CD4-positive, alpha-beta memory T cell (primary cell): ENCODE measurements around the gene SVOPL. TPM values are rescaled to one million over a fixed set of nuclear protein-coding genes. Genes with fewer than 3 reads are reported as not detected.

Experiments used
- CTCF ChIA-PET: fragments of 350-600 bp; sonication (Branson Sonifier 250); formaldehyde crosslinking; loops from one replicate; lab custom pipeline; 2021; ENCODE audit warnings: inconsistent platforms; ENCODE audit not compliant: partially characterized antibody; lab: Charles Lee
- POLR2A ChIA-PET: fragments of 350-600 bp; sonication (Branson Sonifier 250); formaldehyde crosslinking; loops from one replicate; lab custom pipeline; 2021; ENCODE audit not compliant: partially characterized antibody; lab: Charles Lee
- DNase-seq, 5 donors: peaks; one replicate each; pipeline versions ENCODE4 v3.0.0 to v3.0.0-alpha.2; 2020 to 2022; ENCODE audit warnings: mixed read lengths in 1 of 5
- H3K27ac ChIP-seq: one replicate; pipeline ENCODE4 v1.7.0; 2013; ENCODE audit warnings: low read depth, low read length
- H3K27me3 ChIP-seq: 2 replicates; pipeline ENCODE4 v1.7.0; 2013; ENCODE audit warnings: mild to moderate bottlenecking, low read length, moderate library complexity; ENCODE audit not compliant: insufficient read depth
- H3K36me3 ChIP-seq: 2 replicates; pipeline ENCODE4 v1.7.0; 2013; ENCODE audit warnings: mild to moderate bottlenecking, low read length, moderate library complexity; ENCODE audit not compliant: insufficient read depth
- H3K4me1 ChIP-seq: 2 replicates; pipeline ENCODE4 v1.7.0; 2013; ENCODE audit warnings: mild to moderate bottlenecking, low read length, moderate library complexity; ENCODE audit not compliant: insufficient read depth
- H3K4me3 ChIP-seq, 2 donors: one replicate each; pipeline ENCODE4 v1.7.0; 2013; ENCODE audit warnings: low read length in 2 of 2, mild to moderate bottlenecking in 1 of 2
- H3K9me3 ChIP-seq, 2 donors: one replicate each; pipeline ENCODE4 v1.7.0; 2013; ENCODE audit warnings: low read length in 2 of 2, control low read depth in 1 of 2; ENCODE audit not compliant: control insufficient read depth in 1 of 2
- H3K27ac Mint-ChIP-seq, 7 donors: one replicate each; pipeline ENCODE4 v1.8.0; 2020 to 2021; ENCODE audit warnings: mixed read lengths in 7 of 7, mild to moderate bottlenecking in 6 of 7, inconsistent platforms in 3 of 7, moderate library complexity in 3 of 7
- H3K27me3 Mint-ChIP-seq, 2 donors: one replicate each; pipeline ENCODE4 v1.8.0; 2020 to 2021; ENCODE audit warnings: mixed read lengths in 2 of 2
- H3K36me3 Mint-ChIP-seq, 2 donors: one replicate each; pipeline ENCODE4 v1.8.0; 2020 to 2021; ENCODE audit warnings: mixed read lengths in 2 of 2, inconsistent platforms in 1 of 2, mild to moderate bottlenecking in 1 of 2
- H3K4me1 Mint-ChIP-seq, 4 donors: one replicate each; pipeline ENCODE4 v1.8.0; 2020 to 2021; ENCODE audit warnings: mixed read lengths in 4 of 4, mild to moderate bottlenecking in 1 of 4
- H3K4me3 Mint-ChIP-seq, 8 donors: one replicate each; pipeline ENCODE4 v1.8.0; 2020 to 2021; ENCODE audit warnings: mixed read lengths in 8 of 8, mild to moderate bottlenecking in 7 of 8, moderate library complexity in 6 of 8, inconsistent platforms in 3 of 8
- H3K9me3 Mint-ChIP-seq, 8 donors: one replicate each; pipeline ENCODE4 v1.8.0; 2020 to 2021; ENCODE audit warnings: mixed read lengths in 8 of 8, mild to moderate bottlenecking in 5 of 8, inconsistent platforms in 3 of 8, moderate library complexity in 1 of 8
- intact Hi-C: fragments of 100-400 bp; cut with micrococcal nuclease; formaldehyde crosslinking; loops from one replicate; pipeline ENCODE4 v1.15.1; 2023
- polyA plus RNA-seq, 2 donors: library from polyadenylated mRNA; unstranded; fragments of 300-500 nt; fragmentation: Illumina TruSeq; gene quantifications; one replicate each; pipeline ENCODE4 v1.2.3, GENCODE V29; 2021
- total RNA-seq, 2 experiments: library from RNA; stranded (reverse); gene quantifications; one replicate each; pipeline ENCODE4 v1.2.3, GENCODE V29; 2021

SVOPL gene
- total and polyA plus RNA-seq, 4 experiments from 2014 or later = not detected

DNA sequence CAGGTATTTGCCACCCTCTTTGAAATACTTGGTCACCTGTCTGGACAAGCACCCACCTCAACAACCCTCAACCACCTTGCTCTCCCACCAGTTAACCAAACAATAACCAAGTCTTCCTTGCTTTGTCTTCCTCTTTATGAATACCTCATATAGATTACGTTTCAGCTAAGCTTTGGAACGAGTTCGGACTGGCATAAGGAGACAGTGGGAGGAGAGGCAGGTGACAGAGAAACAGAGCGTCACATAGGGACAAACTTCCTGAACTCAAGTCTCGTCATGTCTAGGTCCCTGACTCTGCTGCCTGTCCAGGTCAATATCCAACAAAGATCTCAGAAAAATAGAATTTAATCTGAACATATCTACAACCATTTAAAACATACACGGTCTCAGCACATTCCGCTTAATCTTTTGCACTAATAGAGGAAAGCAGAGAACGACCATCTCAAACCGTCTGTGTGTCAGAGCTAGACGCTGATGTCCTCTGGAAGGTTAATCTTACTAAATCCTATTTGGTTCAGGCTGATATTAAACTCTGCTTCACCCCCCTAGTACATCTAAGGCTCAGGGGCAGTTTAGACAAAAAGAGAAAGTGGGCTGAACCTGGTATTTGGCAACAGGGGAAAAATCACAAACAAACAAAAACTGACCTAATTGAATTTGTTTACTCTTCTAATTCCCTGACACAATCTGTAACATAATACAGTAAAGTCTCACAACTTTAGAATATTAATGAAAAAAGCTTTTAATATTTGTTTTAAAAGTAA lies 26.4 kb upstream of the SVOPL start:
- H3K4me3 Mint-ChIP-seq = no peak overlapping the region
- no peak for DNase-seq
- Histone ChIP-seq H3K4me1 (no peaks in the 10 kb centered on the region), H3K36me3 (no peaks in the 10 kb centered on the region), H3K27ac (no peak overlapping the region), H3K4me3 (no peak overlapping the region), H3K9me3 (no peaks in the 10 kb centered on the region), H3K27me3 (no peaks in the 10 kb centered on the region)
- peaks cover 0 to 5% of the 10 kb centered on the region in 2 donors for H3K27me3 Mint-ChIP-seq
- intact Hi-C loops = no loop called here
- no peaks in the 10 kb centered on the region for H3K9me3 Mint-ChIP-seq
- ChIA-PET POLR2A (no interaction called here), CTCF (interaction anchor here (1.1 kb wide), 1 partner anchor 11 kb away, joined by 5 read pairs; no protein-coding TSS in a partner anchor)
- no peaks in the 10 kb centered on the region for H3K4me1 Mint-ChIP-seq
- no peak overlapping the region for H3K27ac Mint-ChIP-seq
- no peaks in the 10 kb centered on the region for H3K36me3 Mint-ChIP-seq

DNA sequence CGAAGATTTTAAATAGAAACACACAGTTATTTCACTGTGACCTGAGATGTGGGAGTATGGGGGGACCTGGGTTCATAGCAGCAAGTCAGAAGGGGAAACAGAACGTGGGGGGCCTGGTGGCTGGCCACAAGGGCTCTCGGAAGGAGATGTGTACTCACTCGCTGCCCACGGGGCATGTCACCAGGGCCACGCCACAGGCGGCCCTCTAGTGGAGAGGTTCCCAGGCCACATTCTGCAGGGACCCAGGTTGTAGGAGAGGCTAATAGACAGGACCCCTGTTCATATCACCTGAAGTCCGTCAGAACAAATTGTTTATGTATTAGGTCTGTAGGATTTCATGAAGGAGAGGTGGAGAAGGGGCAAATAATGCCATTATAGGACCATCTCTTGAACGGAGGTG lies 25.1 kb upstream of the SVOPL start:
- H3K27ac ChIP-seq = no peak overlapping the region
- H3K27me3 ChIP-seq = no peaks in the 10 kb centered on the region
- H3K4me3 Mint-ChIP-seq = no peak overlapping the region
- DNase-seq = no peak
- peaks cover 0 to 5% of the 10 kb centered on the region in 2 donors for H3K27me3 Mint-ChIP-seq
- no peaks in the 10 kb centered on the region for H3K4me1 Mint-ChIP-seq
- ChIA-PET POLR2A (no interaction called here), CTCF (interaction anchor here (1.1 kb wide), 1 partner anchor 13 kb away, joined by 5 read pairs; no protein-coding TSS in a partner anchor)
- no peaks in the 10 kb centered on the region for H3K9me3 ChIP-seq
- no peaks in the 10 kb centered on the region for H3K9me3 Mint-ChIP-seq
- intact Hi-C loops = no loop called here
- H3K36me3 ChIP-seq = no peaks in the 10 kb centered on the region
- no peak overlapping the region for H3K4me3 ChIP-seq
- no peaks in the 10 kb centered on the region for H3K4me1 ChIP-seq
- no peak overlapping the region for H3K27ac Mint-ChIP-seq
- H3K36me3 Mint-ChIP-seq = no peaks in the 10 kb centered on the region

DNA sequence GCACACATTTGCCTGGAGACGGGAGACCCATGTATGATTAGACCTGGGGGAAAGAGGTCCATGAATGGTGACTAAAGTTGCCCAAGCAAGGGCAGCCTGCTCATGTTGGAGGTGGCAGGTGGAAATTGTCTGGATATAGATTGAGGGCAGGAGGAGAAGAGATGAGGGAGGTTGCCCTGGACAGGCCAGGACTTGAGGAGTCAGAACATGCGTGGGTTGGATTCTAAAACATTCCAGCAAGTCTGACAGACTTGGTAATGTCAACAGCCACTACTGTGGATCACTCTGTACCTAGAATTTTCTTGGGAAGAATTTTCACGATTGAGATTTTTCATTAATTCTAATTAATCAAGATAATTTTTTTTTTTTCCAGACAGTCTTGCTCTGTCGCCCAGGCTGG lies 19.1 kb upstream of the SVOPL start:
- no peaks in the 10 kb centered on the region for H3K36me3 ChIP-seq
- intact Hi-C loops = no loop called here
- H3K4me1 Mint-ChIP-seq = peaks cover 13 to 20% (median 16%) of the 10 kb centered on the region in 4 donors
- H3K36me3 Mint-ChIP-seq = no peaks in the 10 kb centered on the region
- H3K4me1 ChIP-seq = no peaks in the 10 kb centered on the region
- H3K4me3 ChIP-seq = no peak overlapping the region
- no peak for DNase-seq
- no peaks in the 10 kb centered on the region for H3K9me3 ChIP-seq
- peaks cover 3 to 4% of the 10 kb centered on the region in 2 donors for H3K27me3 Mint-ChIP-seq
- no peak overlapping the region for H3K4me3 Mint-ChIP-seq
- ChIA-PET CTCF (no interaction called here), POLR2A (no interaction called here)
- H3K27ac Mint-ChIP-seq = no peak overlapping the region
- no peaks in the 10 kb centered on the region for H3K9me3 Mint-ChIP-seq
- no peaks in the 10 kb centered on the region for H3K27me3 ChIP-seq
- no peak overlapping the region for H3K27ac ChIP-seq

DNA sequence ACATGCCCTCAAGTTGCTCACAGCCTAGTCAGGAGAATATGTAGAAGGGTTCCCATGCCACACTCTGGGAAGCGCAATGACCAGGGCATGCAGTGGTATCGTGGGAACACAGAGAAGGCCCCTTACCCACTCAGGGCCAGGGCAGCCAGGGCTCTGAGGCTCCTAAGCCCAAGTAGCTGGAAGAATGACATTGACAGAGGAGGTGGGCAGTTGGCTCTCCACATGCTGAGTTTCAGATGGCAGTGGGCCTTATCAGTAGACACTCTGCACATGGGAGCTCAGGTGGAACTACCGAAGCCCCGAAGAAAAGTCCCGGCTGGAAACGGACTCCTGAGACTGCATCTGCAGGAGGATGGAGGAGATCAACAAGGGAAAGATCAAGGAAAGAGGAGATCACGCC lies 15.7 kb upstream of the SVOPL start:
- H3K4me3 Mint-ChIP-seq = peak overlapping the region in 6 of 8 donors; percentile 54 to 85 (median 74)

DNA sequence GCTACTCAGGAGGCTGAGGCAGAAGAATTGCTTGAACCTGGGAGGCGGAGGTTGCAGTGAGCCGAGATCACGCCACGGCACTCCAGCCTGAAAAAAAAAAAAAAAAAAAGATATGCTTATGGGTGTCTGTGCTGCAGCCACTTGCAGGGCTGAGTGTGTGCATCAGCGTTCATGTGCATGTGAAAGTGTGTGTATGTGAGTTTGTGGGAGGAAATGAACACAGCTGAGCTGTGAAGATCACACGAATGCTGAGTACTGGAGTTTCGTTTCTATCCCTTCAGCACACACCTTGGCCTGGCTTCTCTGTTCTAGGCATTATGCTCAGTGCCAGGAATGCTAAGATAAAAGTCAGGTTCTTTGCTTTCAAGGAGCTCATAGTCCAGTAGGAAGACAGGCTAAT lies 12.0 kb upstream of the SVOPL start:
- no peaks in the 10 kb centered on the region for H3K4me1 ChIP-seq
- H3K27ac Mint-ChIP-seq = no peak overlapping the region
- POLR2A ChIA-PET = interaction anchor here (0.7 kb wide), 1 partner anchor 44 kb away, joined by 3 read pairs; no protein-coding TSS in a partner anchor
- H3K27ac ChIP-seq = no peak overlapping the region
- H3K9me3 Mint-ChIP-seq = no peaks in the 10 kb centered on the region
- H3K4me3 ChIP-seq = no peak overlapping the region
- intact Hi-C loops = no loop called here
- H3K27me3 ChIP-seq = no peaks in the 10 kb centered on the region
- no peak overlapping the region for H3K4me3 Mint-ChIP-seq
- DNase-seq = no peak
- CTCF ChIA-PET = interaction anchor here (2.1 kb wide), 1 partner anchor 26 kb away, joined by 6 read pairs; no protein-coding TSS in a partner anchor
- no peaks in the 10 kb centered on the region for H3K36me3 Mint-ChIP-seq
- H3K36me3 ChIP-seq = no peaks in the 10 kb centered on the region
- H3K4me1 Mint-ChIP-seq = peaks cover 11 to 15% (median 15%) of the 10 kb centered on the region in 4 donors
- no peaks in the 10 kb centered on the region for H3K9me3 ChIP-seq
- H3K27me3 Mint-ChIP-seq = peaks cover 1 to 10% of the 10 kb centered on the region in 2 donors

More for the DNA sequence above, 15.7 kb upstream of the SVOPL start:
- H3K9me3 Mint-ChIP-seq = no peaks in the 10 kb centered on the region
- Histone ChIP-seq H3K27me3 (no peaks in the 10 kb centered on the region), H3K36me3 (no peaks in the 10 kb centered on the region), H3K4me3 (no peak overlapping the region), H3K4me1 (no peaks in the 10 kb centered on the region), H3K9me3 (no peaks in the 10 kb centered on the region), H3K27ac (no peak overlapping the region)
- peaks cover 17 to 20% (median 18%) of the 10 kb centered on the region in 4 donors for H3K4me1 Mint-ChIP-seq
- H3K27me3 Mint-ChIP-seq = peaks cover 3 to 8% of the 10 kb centered on the region in 2 donors
- CTCF ChIA-PET = interaction anchor here (1.2 to 1.8 kb wide), 2 partner anchors 8 to 22 kb away, joined by 3 to 5 read pairs; no protein-coding TSS in a partner anchor
- POLR2A ChIA-PET = interaction anchor here (0.6 kb wide), 1 partner anchor 77 kb away, joined by 3 read pairs; no protein-coding TSS in a partner anchor
- peak overlapping the region in 5 of 7 donors; percentile 31 to 83 (median 70) for H3K27ac Mint-ChIP-seq
- H3K36me3 Mint-ChIP-seq = no peaks in the 10 kb centered on the region
- DNase-seq = no peak
- intact Hi-C loops = no loop called here

DNA sequence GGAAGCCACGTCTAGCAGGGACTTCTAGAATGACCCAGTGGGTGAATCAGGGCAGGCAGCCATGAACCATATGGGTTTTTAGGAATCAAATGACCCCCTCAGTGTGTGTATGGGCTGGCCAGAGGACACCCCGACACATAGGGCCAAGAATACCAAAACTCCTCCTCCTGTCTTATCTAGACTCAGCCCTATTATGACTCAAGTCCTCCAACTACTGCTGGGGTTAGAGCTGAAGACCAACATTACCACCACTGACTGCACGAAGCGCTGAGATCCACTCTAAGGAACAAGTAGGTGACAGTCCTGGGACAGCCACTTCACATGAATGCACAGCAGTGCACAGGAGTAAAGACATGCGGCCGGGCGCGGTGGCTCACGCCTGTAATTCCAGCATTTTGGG lies 11.5 kb upstream of the SVOPL start:
- no peak for DNase-seq
- Mint-ChIP-seq H3K9me3 (no peaks in the 10 kb centered on the region), H3K4me1 (peaks cover 6 to 10% (median 10%) of the 10 kb centered on the region in 4 donors), H3K4me3 (no peak overlapping the region), H3K27ac (no peak overlapping the region), H3K27me3 (peaks cover 3 to 10% of the 10 kb centered on the region in 2 donors), H3K36me3 (no peaks in the 10 kb centered on the region)
- H3K27ac ChIP-seq = no peak overlapping the region
- ChIA-PET CTCF (interaction anchor here (2.1 kb wide), 1 partner anchor 26 kb away, joined by 6 read pairs; no protein-coding TSS in a partner anchor), POLR2A (interaction anchor here (0.7 kb wide), 1 partner anchor 44 kb away, joined by 3 read pairs; no protein-coding TSS in a partner anchor)
- intact Hi-C loops = no loop called here
- H3K36me3 ChIP-seq = no peaks in the 10 kb centered on the region
- no peaks in the 10 kb centered on the region for H3K27me3 ChIP-seq
- no peaks in the 10 kb centered on the region for H3K9me3 ChIP-seq
- no peak overlapping the region for H3K4me3 ChIP-seq
- no peaks in the 10 kb centered on the region for H3K4me1 ChIP-seq

DNA sequence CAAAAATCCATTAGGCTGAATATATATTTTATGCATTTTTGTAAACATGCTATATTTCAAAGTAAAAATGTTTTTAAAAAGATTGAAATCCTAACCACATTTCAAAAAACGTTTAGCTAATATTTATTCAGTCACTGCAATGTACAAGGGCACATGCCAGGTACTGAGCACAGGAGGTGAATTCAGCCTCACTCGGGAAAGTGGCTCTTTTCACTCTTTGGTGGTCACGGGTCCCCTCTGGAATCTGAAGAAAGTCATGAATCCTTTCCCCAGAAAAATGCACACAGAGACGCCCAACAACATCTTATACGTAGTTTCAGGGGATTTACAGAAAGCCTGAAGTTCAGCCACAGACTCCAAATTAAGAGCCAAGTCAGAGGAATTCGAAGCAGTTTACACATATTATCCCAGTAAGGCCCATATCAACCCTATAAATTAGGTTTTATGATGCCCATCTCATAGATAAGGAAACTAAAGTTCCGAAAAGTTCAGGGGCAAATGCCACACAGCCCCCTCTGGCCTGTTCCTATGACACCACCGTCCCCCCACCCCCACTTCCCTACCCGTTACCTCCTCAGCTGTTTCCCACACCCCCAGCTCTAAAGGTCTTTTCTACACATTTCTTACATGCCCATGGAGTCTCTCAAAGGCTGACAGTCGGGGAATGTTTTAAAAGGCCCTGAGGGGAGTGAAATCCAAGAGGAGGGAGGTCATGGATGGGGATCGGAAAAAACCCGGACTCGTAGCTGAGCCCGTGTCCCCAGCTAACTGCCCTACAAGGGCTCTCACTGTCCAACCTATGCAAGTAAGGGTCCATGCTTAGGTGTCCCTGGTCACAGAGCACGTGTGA lies 9.6 kb upstream of the SVOPL start:
- H3K9me3 Mint-ChIP-seq = no peaks in the 10 kb centered on the region
- ChIA-PET POLR2A (no interaction called here), CTCF (no interaction called here)
- H3K4me1 Mint-ChIP-seq = peaks cover 0 to 4% (median 2%) of the 10 kb centered on the region in 4 donors
- no peak for DNase-seq
- peaks cover 4 to 6% of the 10 kb centered on the region in 2 donors for H3K27me3 Mint-ChIP-seq
- no peaks in the 10 kb centered on the region for H3K4me1 ChIP-seq
- H3K4me3 ChIP-seq = no peak overlapping the region
- H3K36me3 Mint-ChIP-seq = no peaks in the 10 kb centered on the region
- no peaks in the 10 kb centered on the region for H3K9me3 ChIP-seq
- no peaks in the 10 kb centered on the region for H3K36me3 ChIP-seq
- intact Hi-C loops = no loop called here
- H3K4me3 Mint-ChIP-seq = no peak overlapping the region
- H3K27ac Mint-ChIP-seq = no peak overlapping the region
- no peak overlapping the region for H3K27ac ChIP-seq
- no peaks in the 10 kb centered on the region for H3K27me3 ChIP-seq
